ENCODE data around the gene IDH1.

GRCh38 chr2:208210688-208211451, 44.0 kb downstream of the IDH1 start:
- TF ChIP-seq, protein P1, sequence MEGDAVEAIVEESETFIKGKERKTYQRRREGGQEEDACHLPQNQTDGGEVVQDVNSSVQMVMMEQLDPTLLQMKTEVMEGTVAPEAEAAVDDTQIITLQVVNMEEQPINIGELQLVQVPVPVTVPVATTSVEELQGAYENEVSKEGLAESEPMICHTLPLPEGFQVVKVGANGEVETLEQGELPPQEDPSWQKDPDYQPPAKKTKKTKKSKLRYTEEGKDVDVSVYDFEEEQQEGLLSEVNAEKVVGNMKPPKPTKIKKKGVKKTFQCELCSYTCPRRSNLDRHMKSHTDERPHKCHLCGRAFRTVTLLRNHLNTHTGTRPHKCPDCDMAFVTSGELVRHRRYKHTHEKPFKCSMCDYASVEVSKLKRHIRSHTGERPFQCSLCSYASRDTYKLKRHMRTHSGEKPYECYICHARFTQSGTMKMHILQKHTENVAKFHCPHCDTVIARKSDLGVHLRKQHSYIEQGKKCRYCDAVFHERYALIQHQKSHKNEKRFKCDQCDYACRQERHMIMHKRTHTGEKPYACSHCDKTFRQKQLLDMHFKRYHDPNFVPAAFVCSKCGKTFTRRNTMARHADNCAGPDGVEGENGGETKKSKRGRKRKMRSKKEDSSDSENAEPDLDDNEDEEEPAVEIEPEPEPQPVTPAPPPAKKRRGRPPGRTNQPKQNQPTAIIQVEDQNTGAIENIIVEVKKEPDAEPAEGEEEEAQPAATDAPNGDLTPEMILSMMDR (conservative IDR thresholded peaks at IDR 0.05) = no peak
- no peak for TF ChIP-seq ZFX (IDR thresholded peaks at IDR 0.05)
